GM12801 (cell line): ENCODE results near the gene ABCD3.

Experiments used
- TF ChIP-seq, protein P1 (sequence below): IDR thresholded peaks from one replicate; pipeline ENCODE4 v1.5.1; 2011; ENCODE audit warnings: control low read depth; ENCODE audit not compliant: insufficient read length; ENCODE audit errors: extremely low read depth

ABCD3 gene

DNA sequence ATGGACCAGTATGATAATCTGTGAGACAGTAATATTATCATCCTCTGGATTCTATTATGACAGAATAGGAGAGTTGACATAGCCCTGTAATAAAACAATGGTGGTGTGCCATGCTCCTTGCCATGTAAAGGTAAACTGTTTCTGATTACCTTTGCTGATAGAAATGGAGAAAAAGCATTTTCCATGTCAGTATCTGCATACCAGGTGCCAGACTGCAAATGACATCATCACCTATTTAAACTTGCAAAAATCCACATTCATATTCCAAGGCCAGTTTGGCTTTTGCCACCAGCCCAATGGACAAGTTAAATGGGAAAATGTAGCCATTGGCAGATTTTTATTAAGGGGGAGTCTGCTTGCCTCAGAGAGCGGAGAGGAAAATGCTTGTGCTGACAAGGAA lies 23.9 kb upstream of the ABCD3 start:
- TF ChIP-seq, protein P1, sequence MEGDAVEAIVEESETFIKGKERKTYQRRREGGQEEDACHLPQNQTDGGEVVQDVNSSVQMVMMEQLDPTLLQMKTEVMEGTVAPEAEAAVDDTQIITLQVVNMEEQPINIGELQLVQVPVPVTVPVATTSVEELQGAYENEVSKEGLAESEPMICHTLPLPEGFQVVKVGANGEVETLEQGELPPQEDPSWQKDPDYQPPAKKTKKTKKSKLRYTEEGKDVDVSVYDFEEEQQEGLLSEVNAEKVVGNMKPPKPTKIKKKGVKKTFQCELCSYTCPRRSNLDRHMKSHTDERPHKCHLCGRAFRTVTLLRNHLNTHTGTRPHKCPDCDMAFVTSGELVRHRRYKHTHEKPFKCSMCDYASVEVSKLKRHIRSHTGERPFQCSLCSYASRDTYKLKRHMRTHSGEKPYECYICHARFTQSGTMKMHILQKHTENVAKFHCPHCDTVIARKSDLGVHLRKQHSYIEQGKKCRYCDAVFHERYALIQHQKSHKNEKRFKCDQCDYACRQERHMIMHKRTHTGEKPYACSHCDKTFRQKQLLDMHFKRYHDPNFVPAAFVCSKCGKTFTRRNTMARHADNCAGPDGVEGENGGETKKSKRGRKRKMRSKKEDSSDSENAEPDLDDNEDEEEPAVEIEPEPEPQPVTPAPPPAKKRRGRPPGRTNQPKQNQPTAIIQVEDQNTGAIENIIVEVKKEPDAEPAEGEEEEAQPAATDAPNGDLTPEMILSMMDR, result no peak

DNA sequence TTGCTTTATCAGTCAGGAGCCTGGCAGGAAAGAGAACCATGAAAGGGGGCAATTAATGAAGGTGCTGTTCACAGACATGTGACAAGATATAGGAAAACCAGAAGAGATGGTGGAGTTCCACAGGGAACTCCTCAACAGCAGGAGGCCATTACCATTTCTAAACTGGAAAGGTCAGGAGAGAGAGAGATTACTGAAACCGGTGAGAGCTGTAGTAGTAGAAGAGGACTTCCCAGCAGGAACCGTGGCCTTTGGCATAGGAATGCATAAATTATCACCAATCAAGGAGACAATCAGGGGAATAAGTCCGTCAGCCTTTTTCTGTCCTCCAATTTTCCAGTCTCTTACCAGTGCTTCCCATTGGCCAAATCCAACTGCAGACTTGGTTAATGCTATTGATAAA lies 23.0 kb upstream of the ABCD3 start:
- TF ChIP-seq, protein P1, result no peak

DNA sequence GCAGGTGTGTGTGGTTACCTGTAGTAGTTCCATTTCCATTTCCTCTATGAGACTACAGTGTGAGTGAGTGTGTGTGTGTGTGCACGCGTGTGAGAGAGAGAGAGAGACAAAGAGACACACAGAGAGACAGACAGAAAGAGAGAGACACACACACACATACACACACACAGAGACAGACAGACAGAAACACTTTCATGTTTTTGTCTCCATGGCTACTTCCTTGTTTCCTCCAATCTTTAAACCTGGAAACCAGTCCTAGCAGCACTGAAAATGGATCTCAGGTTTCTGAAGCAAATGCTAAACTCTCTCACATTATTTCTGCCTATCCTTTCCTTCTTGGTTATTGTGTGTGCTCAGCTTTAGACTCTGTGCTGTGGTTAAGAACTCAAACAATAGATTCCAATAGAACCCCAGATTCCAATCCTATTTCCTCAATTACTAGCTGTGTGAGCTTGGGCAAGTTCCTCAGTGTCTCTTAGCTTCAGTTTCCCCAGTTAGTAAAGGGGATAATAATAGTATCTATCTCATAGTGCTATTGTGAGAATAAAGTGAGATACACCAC lies 22.4 kb upstream of the ABCD3 start:
- TF ChIP-seq, protein P1, result no peak

DNA sequence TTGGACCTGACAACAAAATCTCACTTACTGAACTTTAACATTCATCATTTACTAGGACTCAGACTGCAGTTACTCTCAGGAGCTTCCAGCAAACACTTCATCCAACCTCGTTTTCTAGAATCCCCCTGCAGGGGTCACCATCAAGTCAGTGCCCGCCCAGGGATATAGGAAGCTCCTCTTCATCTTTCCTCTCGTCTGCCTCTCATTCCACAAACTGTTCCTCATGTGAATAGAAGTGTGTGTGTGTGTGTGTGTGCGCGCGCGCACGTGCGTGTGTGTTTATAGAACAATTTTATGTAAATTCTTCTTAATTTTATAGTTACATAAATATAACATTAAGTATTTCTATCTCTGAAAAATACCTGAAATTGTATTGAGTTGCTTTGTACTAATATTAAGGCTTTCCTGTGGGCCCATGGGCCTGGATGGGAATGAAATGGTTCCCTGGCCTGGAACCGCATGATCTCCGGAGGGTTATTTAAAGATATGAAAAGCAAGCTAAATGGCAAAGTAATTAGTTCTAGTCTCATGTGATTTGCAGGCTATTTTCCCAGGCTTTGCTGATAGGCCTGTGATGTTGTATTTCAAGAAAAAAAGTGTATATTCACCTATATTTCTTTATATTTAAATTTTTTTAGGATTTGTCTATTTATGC lies 21.7 kb upstream of the ABCD3 start:
- TF ChIP-seq, protein P1, result no peak

DNA sequence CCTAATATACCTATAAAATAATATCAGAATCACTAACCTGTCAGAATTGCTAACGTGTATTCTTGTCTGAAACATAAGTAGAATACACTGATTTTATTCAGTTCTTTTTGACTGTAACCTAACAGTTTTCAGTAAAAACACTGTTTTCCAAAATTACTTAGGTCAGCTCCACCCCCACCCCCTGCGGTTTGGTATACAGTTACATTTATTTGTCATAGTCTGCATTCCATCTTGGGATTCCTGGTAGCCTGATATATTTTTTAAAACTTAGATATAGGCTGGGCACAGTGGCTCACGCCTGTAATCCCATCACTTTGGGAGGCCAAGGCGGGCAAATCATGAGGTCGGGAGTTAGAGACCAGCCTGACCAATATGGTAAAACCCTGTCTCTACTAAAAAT lies 19.8 kb upstream of the ABCD3 start:
- TF ChIP-seq, protein P1, result no peak

DNA sequence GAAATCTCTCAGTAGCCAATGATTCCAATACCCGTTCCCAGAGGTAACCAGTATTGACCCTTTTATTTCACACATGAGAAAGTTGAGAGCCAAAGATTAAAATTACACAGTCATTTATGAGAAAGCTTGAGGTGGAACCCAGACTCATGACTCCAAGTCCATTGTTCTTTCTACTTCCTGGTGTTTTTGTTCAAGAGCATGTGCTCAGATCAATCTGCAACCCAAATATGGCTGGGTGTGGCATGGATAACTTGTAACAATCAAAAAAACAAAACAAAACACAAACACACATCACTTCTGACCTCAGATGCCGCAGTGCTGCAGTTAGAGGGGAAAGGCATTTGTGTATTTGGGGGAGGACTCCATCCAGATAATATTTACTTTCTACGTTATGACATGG lies 18.7 kb upstream of the ABCD3 start:
- TF ChIP-seq, protein P1, result no peak

DNA sequence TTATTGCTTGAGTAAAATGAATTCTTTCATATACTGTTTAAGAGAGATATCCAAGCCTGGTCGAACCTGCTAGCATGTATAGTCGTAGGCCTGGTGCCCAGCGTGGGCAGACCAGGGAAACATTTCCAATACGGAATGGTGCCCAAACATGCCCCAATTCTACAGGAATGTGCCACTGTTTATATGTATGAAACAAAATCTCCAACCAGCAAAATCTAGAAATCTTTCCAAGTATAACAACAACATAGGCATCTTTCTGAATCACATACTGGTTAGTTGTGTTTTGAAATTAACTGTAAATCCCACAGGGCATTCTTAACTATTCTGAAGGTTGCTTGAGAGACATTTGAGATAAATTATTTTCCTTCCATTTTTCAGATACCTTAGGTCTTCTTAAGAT lies 17.0 kb upstream of the ABCD3 start:
- TF ChIP-seq, protein P1, result no peak
